Stimulated activated CD4-positive, alpha-beta T cell treated with anti-CD3 and anti-CD28 coated beads, Interleukin-4, amount 100 ng/mL, for 24 hours (primary cell): ENCODE data around the gene CALHM5.
A peak's percentile ranks its signal among the peaks of the same experiment; 100 is the strongest.

Source experiments
- DNase-seq: peaks from one replicate; pipeline ENCODE4 v3.0.0-alpha.2; 2020

CALHM5 gene

DNA sequence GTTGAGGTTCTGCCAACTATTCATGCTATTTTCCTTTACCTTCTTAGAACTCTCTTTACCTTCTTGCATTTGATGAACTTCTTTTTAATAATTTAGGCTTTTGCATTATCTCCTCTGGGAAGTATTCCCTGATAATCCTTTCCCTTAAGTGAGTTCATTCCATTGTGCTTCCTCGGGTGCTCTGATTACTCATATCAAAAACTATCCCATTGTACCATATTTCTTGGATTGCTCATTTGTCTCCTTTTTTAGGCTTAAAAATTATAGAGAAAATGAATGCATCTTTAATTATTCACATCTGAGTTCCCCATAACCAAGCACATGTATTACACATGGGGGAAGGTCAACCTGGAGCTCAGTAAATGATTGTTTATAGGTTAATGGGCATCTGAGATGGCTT is 44.6 kb downstream of the CALHM5 start:
- no peak for DNase-seq

DNA sequence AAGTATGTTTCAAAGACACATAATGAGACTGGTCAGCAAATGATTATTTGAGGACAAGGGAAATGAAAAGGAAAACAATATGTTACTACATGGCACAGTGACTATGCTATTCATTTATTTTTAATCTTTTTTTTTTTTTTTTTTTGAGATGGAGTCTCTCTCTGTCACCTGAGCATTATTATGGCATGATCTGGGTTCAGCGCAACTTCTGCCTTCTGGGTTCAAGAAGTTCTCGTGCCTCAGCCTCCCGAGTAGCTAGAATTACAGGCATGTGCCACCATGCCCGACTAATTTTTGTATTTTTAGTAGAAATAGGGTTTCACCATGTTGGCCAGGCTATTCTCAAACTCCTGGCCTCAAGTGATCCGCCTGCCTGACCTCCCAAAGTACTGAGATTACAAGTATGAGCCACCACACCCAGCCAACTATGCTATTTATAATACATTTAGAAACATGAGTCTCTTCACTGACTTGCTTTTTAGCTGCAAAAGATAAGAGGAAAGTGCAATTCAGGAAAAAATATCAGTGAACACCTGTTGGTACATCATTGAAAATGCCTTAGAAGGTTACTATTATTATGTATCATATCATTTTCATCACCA is 45.5 kb downstream of the CALHM5 start:
- DNase-seq, result no peak

DNA sequence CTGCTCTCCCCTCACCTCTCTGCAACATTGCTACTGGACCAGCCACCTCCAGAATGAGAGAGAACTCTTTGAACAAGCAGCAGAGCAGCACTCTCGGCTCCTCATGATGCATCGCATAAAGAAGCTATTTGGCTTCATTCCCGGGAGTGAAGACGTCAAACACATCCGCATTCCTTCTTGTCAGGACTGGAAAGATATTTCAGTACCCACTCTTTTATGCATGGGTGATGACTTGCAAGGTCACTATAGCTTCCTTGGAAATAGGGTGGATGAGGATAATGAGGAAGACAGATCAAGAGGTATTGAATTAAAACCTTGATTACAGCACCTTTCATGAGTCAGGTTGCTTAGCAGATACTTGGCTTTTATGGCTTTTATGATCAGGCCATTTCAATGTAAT is 46.5 kb downstream of the CALHM5 start:
- no peak for DNase-seq

GRCh38 chr6:116560130-116560529 is 48.7 kb downstream of the CALHM5 start:
- no peak for DNase-seq

DNA sequence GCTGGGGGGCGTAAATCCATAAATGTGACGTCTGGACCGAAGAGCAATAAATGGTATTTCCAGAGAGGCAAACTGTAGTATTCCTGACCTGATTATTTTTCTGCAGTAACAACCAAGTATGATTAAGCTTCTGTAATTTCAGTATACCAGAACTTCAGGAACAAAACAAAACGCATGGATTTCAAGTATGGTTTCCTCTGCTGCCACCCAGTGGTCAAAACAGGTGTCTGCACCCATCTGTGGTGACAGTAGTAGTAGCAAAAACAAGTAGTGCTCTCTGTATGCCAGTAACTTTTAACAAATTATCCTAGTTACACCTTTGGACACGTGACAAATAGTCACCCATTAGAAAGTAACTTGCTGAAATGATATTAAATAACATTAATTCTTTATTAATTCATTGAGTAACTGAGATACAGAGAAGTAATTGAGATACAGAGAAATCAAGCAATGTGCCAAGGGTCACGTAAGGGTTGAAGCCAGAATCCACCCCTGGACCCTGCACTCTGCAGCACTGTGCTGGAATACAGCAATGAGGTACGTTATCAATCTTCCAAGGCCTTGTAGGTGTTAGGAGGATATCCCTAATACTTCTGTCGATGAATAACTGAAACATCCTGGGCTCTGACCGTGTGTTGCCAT is 50.1 kb downstream of the CALHM5 start:
- peak; percentile 72 for DNase-seq

- DNase-seq, result no peak
Observed at GRCh38 chr6:116562019-116562403, 50.6 kb downstream of the CALHM5 start.

- no peak for DNase-seq
Observed at GRCh38 chr6:116562614-116563013, 51.2 kb downstream of the CALHM5 start.

- DNase-seq, result no peak
Observed at GRCh38 chr6:116563830-116564229, 52.4 kb downstream of the CALHM5 start.

DNA sequence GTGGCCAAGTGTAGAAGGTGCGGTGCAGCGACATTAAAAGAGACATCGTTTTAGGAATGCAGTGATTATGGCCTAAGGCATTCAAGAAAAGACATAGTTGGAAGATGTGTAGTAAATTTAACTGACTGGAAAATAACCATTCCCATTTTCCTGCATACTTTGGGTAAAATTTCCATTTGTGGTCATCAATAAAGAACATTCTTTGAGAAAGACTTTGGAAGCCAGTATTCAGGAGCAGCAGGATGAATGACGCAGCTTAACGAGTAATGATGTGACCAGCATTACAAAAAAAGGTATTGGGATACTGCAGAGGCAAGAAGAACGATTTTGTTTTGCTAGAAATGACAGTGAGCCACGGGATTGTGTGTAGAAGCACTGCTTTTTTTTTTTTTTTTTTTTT is 52.9 kb downstream of the CALHM5 start:
- no peak for DNase-seq

- DNase-seq, result peak; percentile 8
Observed at GRCh38 chr6:116564921-116565872, 53.8 kb downstream of the CALHM5 start.

DNA sequence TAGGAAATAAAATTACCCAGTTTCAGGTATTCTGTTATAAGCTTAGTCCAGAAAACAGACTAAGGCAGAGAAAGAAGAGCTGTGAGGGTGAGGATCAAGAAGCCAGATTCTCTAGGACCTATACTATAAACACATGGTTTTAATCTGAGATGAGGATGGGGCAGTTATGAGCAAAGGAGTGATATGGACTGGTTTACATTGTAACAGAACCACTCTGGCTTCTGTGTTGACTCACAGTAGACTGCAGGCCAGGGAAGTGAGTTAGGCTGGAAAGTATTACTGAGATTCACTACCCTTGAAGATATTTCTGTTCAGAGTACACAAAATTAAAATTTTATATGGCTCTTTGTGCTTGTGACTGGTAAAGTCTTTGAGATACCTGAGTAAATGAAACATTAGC is 56.7 kb downstream of the CALHM5 start:
- no peak for DNase-seq

GRCh38 chr6:116568821-116569755 is 57.6 kb downstream of the CALHM5 start:
- no peak for DNase-seq

GRCh38 chr6:116570856-116571682 is 59.6 kb downstream of the CALHM5 start, which contains the start of gene RWDD1:
TSS of gene RWDD1 (plus strand) at chr6:116571504. CDS start at chr6:116571583, 79 bp downstream.
- DNase-seq, result peak; percentile 99

DNA sequence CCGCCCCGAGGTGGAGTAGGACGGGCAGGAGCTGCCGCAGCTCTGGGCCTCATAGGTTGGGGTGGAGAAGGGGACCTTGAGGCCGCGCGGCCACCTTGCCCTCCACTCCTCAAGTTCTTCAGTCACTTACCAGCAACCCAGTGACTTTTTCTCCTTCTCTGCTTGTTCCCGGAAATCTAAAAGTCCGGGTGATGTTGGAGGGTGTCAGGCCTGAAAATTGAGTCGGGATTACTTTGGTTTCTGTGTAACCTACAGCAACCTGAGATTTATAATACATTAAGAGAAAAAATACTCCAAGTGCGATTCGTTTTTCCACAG is 60.2 kb downstream of the CALHM5 start:
- DNase-seq, result no peak

GRCh38 chr6:116572162-116572561 is 60.7 kb downstream of the CALHM5 start:
- no peak for DNase-seq
